AG08395 (cell line): ENCODE measurements around the gene DIP2C.
"Not testable (repeated sequence)": the region's sequence is repeated elsewhere in the genome, so short reads cannot be mapped to it uniquely, and the experiment has no call there.

Experiments used
- DNase-seq: peaks from one replicate; pipeline ENCODE4 v3.0.0; 2012; ENCODE audit warnings: mixed read lengths, low spot score

Gene DIP2C

DNA sequence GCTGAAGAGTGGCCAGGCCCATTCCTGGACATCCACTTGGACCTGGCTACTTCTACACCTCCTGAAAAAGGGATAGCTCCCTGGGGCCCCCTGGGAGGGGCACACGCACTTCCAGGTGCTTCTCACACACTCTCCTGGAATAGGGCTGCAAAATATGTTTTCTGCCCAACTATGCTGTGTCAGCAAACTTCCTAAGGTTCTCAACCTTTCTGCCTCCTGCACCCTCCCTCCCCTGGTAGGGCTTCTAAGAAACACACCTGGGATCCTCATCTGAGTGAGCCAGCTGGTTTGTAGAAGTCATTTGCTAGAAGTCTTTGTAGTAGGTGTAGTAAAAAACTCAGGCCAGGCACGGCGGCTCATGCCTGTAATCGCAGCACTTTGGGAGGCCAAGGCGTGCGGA is 417.7 kb downstream of the DIP2C start:
- no peak for DNase-seq

DNA sequence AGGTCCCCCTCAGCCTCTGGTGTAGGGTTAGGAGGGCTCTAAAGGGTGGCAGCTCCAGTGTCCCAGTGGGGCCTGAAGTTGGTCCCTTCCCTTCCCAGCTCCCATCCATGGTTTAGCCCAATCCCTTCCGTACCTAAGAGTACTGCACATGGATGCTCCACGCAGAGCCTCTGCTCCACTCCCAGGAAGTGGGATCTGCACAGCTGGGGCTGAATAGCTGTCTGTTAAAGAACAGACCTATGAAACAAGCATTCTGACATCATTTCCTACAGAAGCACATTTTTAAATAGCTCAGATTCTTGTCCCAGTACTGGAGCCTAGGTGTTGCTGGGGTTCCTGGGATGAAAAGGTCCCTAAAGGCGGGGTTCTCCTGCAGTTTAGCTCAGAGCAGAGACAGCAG is 418.3 kb downstream of the DIP2C start:
- no peak for DNase-seq

DNA sequence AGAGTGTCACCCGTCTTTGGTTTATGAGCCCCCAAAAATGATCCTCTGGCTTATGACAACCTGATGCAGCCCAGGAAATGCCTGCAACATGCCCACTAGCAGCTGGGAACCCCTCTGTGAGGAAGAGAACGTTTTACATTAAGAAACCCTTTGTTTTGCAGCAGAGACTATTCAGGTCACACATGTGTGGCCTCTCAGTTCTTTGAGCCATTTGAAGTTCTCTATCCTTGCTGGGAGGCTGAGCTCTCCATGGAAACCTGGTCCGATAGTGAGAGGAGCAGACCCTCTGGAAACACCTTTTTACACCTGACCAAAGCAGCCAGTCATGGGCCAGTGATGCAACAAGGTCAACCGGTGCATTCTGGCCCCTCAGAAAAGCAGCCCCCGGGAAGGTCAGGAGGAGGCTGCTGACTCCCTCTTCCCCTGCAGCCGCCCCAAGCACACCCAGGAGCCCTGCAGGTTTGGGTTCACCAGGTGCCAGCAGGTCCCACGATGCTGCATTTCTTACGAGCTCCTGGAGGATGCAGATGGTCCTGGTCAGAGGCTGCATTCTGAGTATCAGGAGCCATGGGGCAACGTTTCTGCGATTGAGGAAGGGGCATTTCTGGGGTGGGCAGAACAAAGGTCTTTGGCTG is 419.9 kb downstream of the DIP2C start:
- no peak for DNase-seq

DNA sequence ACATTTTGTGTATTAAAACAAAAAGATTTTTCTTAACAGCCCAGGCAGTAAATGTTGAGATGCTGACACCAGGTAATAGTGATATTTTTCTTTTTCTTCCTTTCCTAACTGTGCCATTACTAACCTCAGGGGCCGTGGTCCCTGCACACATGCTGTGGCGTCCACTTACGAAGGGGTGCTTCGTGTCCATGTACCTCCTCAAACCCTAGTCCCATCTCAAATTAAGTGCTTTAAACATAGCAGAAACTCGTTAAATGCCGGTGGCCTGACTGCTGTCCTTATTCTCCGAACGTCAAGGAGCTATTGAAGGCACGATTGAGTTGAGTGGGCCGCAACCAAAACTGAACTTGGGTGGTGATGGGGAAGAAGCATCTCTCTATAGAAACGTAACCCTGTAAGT is 421.8 kb downstream of the DIP2C start:
- DNase-seq = no peak

DNA sequence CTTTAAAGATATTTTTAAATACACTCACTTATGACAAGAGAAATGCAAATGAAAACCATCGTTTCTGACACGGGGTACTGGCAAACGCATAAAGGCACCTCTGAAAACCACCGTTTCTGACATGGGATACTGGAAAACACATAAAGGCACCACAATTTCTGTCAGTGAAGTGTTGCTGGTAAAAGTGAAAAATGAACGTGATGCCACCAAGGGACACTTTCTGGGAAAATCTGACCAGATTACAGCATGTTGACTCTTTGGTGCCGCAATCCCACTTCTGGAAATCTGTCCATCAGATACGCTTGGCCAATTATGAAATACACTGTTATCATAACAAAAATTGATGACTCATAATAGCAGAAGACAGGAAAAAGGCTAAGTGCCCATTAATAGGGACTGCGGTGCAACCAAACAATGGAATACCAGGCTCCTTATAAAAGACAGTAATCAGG is 422.5 kb downstream of the DIP2C start:
- DNase-seq = peak; percentile 5

DNA sequence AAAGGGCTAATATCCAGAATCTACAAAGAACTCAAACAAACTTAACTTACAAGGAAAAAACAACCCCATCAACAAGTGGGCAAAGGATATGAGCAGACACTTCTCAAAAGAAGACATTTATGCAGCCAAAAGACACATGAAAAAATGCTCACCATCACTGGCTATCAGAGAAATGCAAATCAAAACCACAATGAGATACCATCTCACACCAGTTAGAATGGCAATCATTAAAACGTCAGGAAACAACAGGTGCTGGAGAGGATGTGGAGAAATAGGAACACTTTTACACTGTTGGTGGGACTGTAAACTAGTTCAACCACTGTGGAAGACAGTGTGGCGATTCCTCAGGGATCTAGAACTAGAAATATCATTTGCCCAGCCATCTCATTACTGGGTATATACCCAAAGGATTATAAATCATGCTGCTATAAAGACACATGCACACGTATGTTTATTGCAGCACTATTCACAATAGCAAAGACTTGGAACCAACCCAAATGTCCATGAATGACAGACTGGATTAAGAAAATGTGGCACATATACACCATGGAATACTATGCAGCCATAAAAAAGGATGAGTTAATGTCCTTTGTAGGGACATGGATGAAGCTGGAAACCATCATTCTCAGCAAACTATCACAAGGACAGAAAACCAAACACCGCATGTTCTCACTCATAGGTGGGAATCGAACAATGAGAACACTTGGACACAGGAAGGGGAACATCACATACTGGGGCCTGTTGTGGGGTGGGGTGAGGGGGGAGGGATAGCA is 423.5 kb downstream of the DIP2C start:
- DNase-seq = not testable (repeated sequence)

DNA sequence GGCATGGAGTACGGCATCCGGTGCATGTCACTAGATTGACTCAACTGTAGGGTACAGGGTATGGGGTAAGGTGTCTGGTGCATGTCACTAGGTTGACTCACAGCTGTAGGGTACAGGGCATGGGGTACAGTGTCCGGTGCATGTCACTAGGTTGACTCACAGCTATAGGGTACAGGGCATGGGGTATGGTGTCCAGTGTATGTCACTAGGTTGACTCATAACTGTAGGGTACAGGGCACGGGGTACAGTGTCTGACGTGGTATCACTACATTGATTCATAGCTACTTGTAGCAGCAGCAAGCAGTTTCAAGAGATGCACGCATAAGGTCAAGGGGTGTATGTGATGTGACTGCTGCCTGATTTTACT is 424.4 kb downstream of the DIP2C start:
- not testable (repeated sequence) for DNase-seq

DNA sequence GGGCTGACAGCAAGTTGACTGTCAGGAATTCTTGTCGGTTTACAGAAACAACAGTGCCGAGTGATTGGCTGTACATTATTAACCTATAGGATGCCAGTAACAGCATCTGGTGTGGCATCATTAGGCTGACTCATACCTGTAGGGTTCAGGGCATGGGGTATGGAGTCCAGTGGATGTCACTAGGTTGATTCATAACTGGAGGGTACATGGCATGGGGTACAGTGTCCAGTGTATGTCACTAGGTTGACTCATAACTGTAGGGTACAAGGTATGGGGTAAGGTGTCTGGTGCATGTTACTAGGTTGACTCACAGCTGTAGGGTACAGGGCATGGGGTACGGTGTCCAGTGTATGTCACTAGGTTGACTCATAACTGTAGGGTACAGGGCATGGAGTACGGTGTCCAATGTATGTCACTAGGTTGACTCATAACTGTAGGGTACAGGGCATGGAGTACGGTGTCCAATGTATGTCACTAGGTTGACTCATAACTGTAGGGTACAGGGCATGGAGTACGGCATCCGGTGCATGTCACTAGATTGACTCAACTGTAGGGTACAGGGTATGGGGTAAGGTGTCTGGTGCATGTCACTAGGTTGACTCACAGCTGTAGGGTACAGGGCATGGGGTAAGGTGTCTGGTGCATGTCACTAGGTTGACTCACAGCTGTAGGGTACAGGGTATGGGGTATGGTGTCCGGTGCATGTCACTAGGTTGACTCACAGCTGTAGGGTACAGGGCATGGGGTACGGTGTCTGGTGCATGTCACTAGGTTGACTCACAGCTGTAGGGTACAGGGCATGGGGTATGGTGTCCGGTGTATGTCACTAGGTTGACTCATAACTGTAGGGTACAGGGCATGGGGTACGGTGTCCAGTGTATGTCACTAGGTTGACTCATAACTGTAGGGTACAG is 425.1 kb downstream of the DIP2C start:
- DNase-seq = not testable (repeated sequence)

DNA sequence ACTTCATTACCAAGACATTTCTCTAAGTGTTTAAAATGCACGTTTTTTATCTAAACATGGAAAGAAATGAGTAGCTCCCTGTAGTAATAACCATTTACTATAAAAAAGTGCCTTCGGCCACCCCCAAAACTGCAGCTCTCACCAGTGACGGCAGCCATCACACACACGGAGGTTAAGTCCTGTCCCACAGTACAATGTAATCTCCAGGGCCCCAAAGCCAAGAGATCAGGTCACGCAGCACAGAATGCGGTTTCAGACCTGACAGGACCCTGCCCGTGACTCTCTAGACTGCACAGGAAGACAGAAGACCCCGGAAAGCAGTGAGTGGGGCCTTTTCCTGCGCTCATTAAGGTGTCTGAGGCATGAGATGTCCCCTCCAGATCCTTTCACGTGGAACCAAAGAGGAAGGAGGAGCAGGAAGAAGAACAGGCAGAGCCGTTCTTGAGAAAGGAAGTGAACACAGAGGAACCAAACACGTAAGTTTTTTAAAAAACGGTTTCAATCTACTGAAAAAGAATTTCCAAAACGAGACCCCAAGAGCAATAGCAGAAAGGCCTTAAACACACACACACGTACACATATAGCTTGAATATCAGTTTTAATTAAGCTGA is 428.5 kb downstream of the DIP2C start:
- no peak for DNase-seq

DNA sequence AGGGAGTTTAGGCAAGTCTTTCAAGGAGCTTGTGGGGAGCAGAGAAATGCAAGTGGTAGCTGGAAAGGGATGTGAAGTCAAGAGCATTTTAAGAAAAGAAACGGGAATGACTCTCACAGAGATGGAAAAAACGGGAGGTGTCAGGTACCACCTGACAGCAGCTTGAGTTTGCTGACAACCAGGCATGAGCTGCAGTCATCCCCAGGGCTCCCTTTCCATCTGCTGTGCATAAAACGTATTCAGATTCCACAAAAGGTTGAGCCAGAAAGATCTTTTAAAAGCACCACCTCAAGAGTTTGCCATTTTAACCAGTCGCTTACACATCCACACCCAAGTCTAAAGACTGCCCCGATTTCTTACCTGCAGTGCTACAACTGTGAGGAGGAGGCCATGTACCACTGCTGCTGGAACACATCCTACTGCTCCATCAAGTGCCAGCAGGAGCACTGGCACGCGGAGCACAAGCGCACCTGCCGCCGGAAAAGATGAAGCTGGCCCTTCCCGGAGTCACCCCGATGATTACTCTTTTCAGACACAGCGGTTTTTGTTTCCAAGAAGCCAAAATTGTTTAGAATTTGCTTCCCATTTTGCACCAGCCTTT is 437.4 kb downstream of the DIP2C start:
- no peak for DNase-seq

DNA sequence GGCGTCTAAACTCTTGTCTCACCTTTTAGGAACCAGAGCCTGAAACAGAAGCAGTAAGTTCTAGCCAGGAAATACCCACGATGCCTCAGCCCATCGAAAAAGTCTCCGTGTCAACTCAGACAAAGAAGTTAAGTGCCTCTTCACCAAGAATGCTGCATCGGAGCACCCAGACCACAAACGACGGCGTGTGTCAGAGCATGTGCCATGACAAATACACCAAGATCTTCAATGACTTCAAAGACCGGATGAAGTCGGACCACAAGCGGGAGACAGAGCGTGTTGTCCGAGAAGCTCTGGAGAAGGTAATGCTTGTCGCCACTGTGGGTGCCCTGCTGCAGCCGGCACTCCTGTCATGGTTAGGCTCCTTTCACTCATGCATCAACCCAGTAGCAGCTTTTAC is 441.2 kb downstream of the DIP2C start:
- DNase-seq = no peak

DNA sequence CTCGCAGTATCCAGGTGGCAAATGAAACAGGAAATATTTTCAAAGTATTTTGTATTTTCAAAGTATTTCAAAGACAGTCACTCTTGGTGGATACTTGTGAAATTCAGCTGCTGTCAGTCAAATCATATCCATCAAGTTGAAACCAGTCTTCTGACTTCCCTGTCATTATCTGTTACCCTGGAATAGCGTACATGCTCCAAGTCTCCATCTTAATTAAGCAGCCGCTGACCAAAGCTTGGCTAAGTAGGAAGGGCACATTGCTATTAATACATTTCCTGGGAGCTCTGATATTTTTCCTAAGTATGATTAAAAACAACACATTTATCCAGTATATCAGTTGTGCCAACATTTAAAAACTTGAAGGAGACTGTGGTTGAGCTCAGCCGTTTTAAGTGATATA is 442.0 kb downstream of the DIP2C start:
- no peak for DNase-seq

DNA sequence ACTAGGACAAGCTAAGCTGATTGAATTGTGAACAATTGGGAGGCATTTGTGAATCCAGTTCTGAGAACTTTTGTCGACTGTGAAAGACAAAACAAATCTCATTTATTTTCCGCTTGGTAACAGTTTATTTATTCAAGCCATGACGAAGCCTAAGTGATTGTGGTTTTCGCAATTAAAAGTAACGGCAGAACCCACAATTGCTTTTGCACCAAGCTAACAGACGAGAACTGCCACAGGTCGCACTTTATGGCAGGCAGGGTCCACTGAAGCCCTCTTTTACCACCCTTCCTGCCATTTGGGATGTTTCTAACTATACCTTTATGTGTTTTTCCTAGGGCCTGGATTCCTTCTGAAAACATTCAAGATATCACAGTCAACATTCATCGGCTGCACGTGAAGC is 443.0 kb downstream of the DIP2C start:
- no peak for DNase-seq

DNA sequence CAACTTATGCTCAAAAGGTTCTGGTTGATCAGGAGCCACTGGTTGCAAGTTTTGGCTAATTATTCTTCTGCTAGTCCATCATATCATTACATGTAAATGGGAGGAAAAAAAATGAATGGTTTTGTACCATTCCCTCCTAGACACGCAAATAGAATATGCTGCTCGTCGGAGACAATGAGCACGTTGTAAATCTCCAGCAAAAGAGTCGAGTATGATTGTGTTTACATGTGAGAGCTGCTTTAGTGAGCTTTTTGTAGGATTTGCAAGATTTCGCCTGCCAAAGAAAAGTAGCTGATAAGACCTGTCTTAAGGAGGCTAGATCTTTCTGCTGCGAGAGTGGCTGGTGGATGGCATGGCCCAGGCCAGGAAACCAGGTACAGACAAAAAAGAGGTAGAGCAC is 445.2 kb downstream of the DIP2C start:
- DNase-seq = no peak

DNA sequence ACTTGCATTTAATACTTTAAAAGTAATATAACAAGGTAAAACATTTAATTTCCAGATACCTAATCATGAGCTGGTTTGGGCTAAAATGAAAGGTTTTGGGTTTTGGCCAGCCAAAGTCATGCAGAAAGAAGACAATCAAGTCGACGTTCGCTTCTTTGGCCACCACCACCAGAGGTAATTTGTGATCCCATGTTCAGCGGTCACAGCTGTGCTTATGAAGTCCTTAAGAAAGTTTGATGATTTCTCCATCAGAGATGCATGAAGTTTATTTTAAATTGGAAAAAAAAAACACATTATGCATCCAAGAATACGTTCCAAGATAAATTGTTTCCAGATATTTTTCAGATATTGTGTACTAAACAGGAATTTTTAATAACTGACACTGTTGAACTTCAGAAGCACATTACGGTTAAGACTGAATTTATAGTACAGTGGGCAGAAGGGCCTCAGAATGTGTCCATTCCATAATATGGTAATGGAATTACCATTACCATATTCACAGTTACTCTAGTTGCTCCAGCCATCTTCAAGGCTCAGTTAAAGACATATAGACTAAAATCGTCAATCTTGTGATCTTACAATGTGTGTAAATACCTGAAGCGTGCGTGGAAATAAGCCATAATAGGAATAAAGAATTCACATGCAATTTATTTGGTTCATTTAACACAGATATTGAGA is 447.4 kb downstream of the DIP2C start:
- DNase-seq = no peak

DNA sequence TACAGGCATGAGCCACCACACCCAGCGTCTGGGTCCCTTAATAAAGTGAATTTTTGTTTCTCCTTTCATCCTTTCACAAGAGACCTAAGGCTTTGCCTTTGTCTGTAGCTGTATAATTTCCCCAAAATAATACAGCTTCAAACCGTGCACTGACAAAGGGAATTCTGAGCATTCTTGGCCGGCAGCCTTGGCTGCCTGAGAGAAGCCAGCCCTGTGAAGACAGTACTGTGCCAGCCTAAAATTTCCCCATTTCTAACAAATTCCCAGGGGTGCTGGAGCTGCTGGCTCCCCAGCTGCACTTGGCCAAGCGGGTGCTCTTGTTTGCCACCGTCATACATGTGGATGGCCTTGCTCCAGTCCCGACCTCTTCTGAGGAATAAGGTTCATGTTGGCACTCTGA is 448.0 kb downstream of the DIP2C start:
- peak; percentile 22 for DNase-seq

DNA sequence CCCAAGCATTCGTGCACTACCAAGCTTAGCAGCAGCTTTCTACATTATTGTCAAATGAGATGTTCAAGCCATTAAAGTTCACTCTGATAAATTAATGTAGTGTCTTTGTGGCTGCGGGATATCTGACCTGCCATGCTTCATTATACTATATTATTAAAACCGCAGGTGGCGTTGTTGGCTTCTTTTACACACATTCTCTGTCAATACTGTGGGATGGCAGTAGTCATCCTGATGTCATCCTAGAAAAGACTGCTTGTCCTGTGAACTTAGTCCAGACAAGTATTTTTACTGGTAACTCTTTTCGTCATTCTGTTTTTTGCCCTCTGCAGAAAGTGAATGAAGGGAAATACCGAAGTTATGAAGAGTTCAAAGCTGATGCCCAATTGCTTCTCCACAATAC is 450.4 kb downstream of the DIP2C start:
- no peak for DNase-seq

DNA sequence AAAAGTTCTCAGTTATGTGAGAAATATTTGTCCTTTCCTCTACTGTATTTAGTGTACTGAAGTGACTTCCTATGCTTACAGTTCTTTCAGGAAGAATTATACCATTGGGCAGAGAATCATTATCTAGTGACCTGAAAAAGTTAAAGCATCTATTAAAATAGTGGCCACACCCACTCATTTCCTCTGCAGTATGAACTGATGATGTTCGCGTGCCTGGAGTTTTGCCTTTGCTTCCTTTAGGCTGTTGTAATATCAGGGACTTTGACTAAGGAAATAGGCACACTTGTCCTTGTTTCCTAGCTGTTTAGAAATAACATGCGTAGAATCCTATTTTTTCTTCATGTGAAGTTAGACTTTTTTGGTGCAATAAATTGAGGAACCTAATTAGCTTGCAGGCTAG is 453.6 kb downstream of the DIP2C start:
- DNase-seq = peak; percentile 13

DNA sequence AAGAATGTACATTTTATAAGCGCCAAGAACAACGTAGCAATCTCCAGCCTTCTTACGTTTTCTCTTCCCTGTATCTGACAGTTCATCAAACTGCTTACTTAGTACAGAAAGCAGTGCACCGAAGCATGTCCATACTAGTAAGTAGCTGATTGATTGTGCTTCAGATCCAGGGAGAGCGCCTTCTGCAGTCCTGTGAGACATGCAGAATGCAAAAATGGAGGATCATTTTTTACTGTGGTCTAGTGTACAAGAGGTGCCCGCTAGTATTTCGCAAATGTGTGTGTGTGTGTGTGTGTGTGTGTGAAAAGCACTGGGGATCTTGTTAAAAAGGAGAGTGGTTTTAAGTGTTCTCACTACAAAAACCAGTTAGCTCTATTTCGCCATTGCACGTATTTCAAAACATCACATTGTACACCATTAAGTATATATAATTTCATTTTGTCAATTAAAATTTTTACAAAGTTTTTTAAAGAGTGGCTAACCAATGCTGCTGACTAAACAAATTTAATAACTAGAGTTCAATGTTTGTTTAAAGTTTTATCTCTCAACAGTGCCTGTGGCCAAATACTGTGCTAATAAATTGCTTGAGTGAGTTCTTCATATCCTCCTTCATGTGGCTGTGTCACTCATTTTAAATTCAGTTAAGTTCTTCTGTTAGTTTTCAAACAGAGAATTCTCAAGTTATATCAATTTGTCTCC is 454.6 kb downstream of the DIP2C start:
- no peak for DNase-seq

DNA sequence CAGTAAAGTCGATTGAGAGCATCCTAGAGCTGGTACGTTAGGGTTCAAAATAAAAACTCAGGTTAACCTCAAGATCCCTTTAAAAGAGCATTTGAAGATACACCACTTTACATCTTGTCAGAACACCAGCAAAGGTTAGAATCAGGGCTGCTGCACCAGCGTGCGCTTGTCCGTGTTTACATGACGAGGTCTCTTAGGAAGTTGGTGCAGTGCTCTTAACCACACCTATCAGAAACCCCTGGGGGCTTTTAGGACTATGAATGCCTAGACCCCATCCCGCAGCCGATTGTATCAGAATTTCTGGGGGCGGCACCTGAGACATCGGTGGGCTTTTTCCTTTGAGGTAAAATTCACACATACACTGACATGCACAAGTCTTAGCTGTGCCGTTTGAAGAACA is 456.6 kb downstream of the DIP2C start:
- DNase-seq = no peak

DNA sequence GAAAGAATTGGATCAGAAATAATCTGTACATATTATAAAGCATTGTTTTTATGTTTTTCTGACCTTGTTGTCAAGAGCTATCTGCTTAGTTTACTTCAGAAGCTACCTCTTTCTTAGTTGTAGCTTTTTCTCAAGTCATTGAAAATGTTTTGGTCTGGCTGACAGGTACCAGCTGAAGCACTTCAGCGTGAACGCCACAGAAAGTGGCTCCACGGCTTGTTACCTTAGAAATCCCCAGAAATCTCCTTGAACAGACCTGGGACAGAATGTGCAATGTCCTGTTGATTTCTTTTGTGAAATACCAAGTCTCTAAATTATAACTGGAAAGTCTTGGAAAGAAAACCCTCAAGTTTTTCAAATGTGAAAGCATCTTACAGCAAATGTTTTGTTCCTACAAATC is 457.4 kb downstream of the DIP2C start:
- DNase-seq = no peak
